Smooth muscle cell (in vitro differentiated cells): ENCODE data around the gene TFDP1. TPM values are rescaled to one million over a fixed set of nuclear protein-coding genes. Genes with fewer than 3 reads are reported as not detected.

ENCODE experiments used
- DNase-seq: peaks from one replicate; lab custom pipeline; 2025; ENCODE audit not compliant: unreplicated experiment; lab: John Stamatoyannopoulos, UW
- H2AFZ ChIP-seq: fragments of 200-600 bp; sonication (generic); 2 replicates; pipeline ENCODE4 v1.6.0; 2016; ENCODE audit warnings: antibody characterized with exemption, low read depth, mild to moderate bottlenecking
- H3F3A ChIP-seq: fragments of 200-600 bp; sonication (generic); 2 replicates; pipeline ENCODE4 v1.6.0; 2017; ENCODE audit warnings: antibody characterized with exemption, low read depth
- H3K27ac ChIP-seq: fragments of 200-600 bp; sonication (generic); 2 replicates; pipeline ENCODE4 v1.5.1; 2016; ENCODE audit warnings: low read depth, mild to moderate bottlenecking
- H3K27me3 ChIP-seq: fragments of 200-600 bp; sonication (generic); 2 replicates; pipeline ENCODE4 v1.6.1; 2016; ENCODE audit warnings: low read depth, mild to moderate bottlenecking
- H3K36me3 ChIP-seq: fragments of 200-600 bp; sonication (generic); 2 replicates; pipeline ENCODE4 v1.5.1; 2016; ENCODE audit warnings: low read depth
- H3K4me1 ChIP-seq: fragments of 200-600 bp; sonication (generic); 2 replicates; pipeline ENCODE4 v1.5.1; 2016; ENCODE audit warnings: low read depth
- H3K4me2 ChIP-seq: fragments of 200-600 bp; sonication (generic); 2 replicates; pipeline ENCODE4 v1.6.0; 2016; ENCODE audit warnings: mild to moderate bottlenecking
- H3K4me3 ChIP-seq: fragments of 200-600 bp; sonication (generic); 2 replicates; pipeline ENCODE4 v1.5.1; 2016; ENCODE audit warnings: mild to moderate bottlenecking
- H3K79me2 ChIP-seq: fragments of 200-600 bp; sonication (generic); 2 replicates; pipeline ENCODE4 v1.6.0; 2016; ENCODE audit warnings: low read depth, mild to moderate bottlenecking
- H3K9ac ChIP-seq: fragments of 200-600 bp; sonication (generic); 2 replicates; pipeline ENCODE4 v1.6.0; 2016; ENCODE audit warnings: low read depth
- H3K9me3 ChIP-seq: fragments of 200-600 bp; sonication (generic); replicated peaks from 2 replicates; pipeline ENCODE4 v1.5.1; 2016; ENCODE audit warnings: low read depth
- H4K20me1 ChIP-seq: fragments of 200-600 bp; sonication (generic); 2 replicates; pipeline ENCODE4 v1.6.0; 2016; ENCODE audit warnings: low read depth
- WGBS: methylation state at CpG from one replicate; pipeline ENCODE4 v1.1.7; 2016; ENCODE audit warnings: low lambda C conversion rate; 5-methylcytosine and 5-hydroxymethylcytosine counted together
- polyA plus RNA-seq: library from polyadenylated mRNA; unstranded; fragments of >200 nt; fragmentation: Nextera tagmentation; extraction: Ambion mirVana; gene quantifications from 2 replicates; pipeline ENCODE4 v1.2.1, GENCODE V29; 2016
- total RNA-seq: library from RNA; depleted of rRNA; stranded (reverse); fragments of >200 nt; gene quantifications from 2 replicates; pipeline ENCODE4 v1.2.3, GENCODE V29; 2014
- TF ChIP-seq, protein P1 (sequence below): fragments of 200-600 bp; sonication (generic); IDR thresholded peaks from 2 replicates; pipeline ENCODE4 v1.5.1; 2017; ENCODE audit warnings: borderline replicate concordance, mild to moderate bottlenecking, antibody characterized with exemption; ENCODE audit not compliant: insufficient read depth, poor library complexity, severe bottlenecking

Gene TFDP1
- total and polyA plus RNA-seq, 2 experiments from 2014 or later = 52.8 to 53.6 TPM

DNA sequence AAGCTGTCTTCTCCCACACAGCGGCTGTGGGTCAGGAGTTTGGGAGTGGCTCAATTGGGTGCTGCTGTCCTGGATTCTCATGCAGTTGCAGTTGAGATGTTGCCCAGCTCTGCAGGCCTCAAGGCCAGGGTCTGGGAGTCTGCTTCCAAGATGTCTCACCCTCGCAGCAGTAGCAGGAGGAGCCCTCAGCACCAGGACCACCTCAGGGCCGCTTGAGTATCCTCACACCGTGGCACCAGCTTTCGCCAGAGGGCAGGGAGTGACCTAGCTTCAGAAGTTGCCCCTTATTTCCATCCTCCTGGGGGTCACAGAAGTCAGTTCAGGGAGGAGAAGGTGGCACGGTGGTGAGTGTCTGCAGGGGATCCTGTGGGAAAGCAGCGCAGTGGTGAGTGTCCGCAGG lies 20.9 kb downstream of the TFDP1 start:
- Histone ChIP-seq H3F3A (no peaks in the 10 kb centered on the region), H3K4me3 (no peak overlapping the region), H4K20me1 (peaks cover 80% of the 10 kb centered on the region), H3K79me2 (peaks cover 36% of the 10 kb centered on the region), H3K36me3 (no peaks in the 10 kb centered on the region), H3K9me3 (no peaks in the 10 kb centered on the region), H3K9ac (no peak overlapping the region), H2AFZ (no peak overlapping the region), H3K4me1 (no peaks in the 10 kb centered on the region), H3K4me2 (no peak overlapping the region), H3K27ac (no peak overlapping the region), H3K27me3 (no peaks in the 10 kb centered on the region)
- WGBS = 100% methylated on average over 8 of the region's 8 CpGs
- DNase-seq = no peak
- TF ChIP-seq, protein P1, sequence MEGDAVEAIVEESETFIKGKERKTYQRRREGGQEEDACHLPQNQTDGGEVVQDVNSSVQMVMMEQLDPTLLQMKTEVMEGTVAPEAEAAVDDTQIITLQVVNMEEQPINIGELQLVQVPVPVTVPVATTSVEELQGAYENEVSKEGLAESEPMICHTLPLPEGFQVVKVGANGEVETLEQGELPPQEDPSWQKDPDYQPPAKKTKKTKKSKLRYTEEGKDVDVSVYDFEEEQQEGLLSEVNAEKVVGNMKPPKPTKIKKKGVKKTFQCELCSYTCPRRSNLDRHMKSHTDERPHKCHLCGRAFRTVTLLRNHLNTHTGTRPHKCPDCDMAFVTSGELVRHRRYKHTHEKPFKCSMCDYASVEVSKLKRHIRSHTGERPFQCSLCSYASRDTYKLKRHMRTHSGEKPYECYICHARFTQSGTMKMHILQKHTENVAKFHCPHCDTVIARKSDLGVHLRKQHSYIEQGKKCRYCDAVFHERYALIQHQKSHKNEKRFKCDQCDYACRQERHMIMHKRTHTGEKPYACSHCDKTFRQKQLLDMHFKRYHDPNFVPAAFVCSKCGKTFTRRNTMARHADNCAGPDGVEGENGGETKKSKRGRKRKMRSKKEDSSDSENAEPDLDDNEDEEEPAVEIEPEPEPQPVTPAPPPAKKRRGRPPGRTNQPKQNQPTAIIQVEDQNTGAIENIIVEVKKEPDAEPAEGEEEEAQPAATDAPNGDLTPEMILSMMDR = no peak

DNA sequence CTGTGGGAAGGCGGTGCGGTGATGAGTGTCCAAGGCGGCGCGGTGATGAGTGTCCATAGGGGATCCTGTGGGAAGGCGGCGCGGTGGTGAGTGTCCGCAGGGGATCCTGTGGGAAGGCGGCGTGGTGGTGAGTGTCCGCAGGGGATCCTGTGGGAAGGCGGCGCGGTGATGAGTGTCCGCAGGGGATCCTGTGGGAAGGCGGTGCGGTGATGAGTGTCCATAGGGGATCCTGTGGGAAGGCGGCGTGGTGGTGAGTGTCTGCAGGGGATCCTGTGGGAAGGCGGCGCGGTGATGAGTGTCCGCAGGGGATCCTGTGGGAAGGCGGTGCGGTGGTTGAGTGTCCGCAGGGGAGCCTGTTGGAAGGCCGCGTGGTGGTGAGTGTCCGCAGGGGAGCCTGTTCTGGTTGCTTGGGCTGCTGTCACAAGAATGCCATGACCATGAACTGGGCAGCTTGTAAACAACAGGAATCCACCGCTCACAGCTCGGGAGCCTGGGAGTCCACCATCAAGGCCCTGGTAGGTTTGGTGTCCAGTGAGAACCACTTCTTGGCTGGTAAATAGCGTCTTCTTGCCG lies 21.4 kb downstream of the TFDP1 start:
- Histone ChIP-seq H3K9me3 (no peaks in the 10 kb centered on the region), H3K36me3 (no peaks in the 10 kb centered on the region), H3F3A (no peaks in the 10 kb centered on the region), H4K20me1 (peaks cover 82% of the 10 kb centered on the region), H3K4me1 (no peaks in the 10 kb centered on the region), H2AFZ (no peak overlapping the region), H3K27ac (no peak overlapping the region), H3K79me2 (peaks cover 38% of the 10 kb centered on the region), H3K9ac (no peak overlapping the region), H3K4me3 (no peak overlapping the region), H3K4me2 (no peak overlapping the region), H3K27me3 (no peaks in the 10 kb centered on the region)
- DNase-seq = no peak
- TF ChIP-seq, protein P1 = no peak
- 97% methylated on average over 22 of the region's 34 CpGs for WGBS

DNA sequence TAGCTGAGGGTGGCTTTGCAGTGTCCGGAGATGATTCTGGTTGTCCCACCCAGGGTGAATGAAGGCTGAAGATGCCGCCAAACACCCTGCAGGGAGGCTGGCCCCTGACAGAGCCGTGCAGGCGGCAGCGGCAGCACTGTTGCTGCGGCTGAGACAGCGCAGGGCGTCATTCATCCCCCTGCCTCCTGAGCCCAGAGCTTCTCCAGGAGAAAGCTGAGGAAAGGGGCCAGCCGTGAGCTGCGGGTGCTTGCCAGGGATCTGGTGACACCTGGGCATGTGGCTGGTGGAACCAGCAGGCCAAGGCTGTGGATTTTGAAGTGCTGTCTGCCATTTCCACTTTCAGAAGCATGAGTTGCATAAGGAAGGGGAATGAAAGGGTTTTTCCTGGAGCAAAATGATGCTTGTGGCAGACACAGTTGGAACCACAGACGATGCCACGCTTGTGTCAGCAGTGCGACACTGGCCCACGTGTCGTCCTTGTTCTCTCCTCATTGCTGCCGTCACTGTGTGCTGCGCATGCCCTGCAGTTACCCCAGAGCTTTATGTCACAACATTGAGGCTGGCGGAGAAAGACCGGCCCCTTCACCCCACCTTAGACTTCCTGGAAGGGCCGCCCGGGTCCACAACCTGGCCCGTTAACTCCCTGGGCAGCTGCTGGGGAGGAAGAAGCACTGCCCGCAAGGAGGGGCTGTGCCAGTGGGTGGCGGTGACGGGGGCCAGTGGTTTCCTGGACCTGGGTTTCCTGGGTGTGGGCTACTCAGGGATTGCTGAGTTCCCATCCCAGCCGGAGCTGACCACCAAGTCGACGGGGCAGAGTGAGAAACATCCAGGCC lies 22.7 kb downstream of the TFDP1 start:
- no peaks in the 10 kb centered on the region for H3K4me1 ChIP-seq
- H3K27me3 ChIP-seq = no peaks in the 10 kb centered on the region
- H3K36me3 ChIP-seq = no peaks in the 10 kb centered on the region
- no peak overlapping the region for H3K9ac ChIP-seq
- peaks cover 81% of the 10 kb centered on the region for H4K20me1 ChIP-seq
- H3K4me2 ChIP-seq = no peak overlapping the region
- peaks cover 49% of the 10 kb centered on the region for H3K79me2 ChIP-seq
- TF ChIP-seq, protein P1 = no peak
- H3F3A ChIP-seq = no peaks in the 10 kb centered on the region
- no peak overlapping the region for H2AFZ ChIP-seq
- no peak overlapping the region for H3K27ac ChIP-seq
- DNase-seq = no peak
- no peaks in the 10 kb centered on the region for H3K9me3 ChIP-seq
- WGBS = 92% methylated on average over 28 of the region's 28 CpGs
- H3K4me3 ChIP-seq = no peak overlapping the region
